GM23338 (cell line): Measurements from ENCODE around the gene FGFRL1. TPM values are rescaled to one million over a fixed set of nuclear protein-coding genes. Genes with fewer than 3 reads are reported as not detected.

Experiments
- ATAC-seq: fragments of 200-7000 bp; cut with Tn5 transposase; 3 replicates; pipeline ENCODE4 v1.9.1; 2020
- DNase-seq: peaks from one replicate; pipeline ENCODE4 v3.0.0-alpha.2; 2015; ENCODE audit warnings: low spot score
- H2AFZ ChIP-seq: fragments of 200-600 bp; sonication (generic); 2 replicates; pipeline ENCODE4 v1.8.0; 2016; ENCODE audit warnings: antibody characterized with exemption, mild to moderate bottlenecking, moderate library complexity
- H3F3A ChIP-seq: fragments of 200-600 bp; sonication (generic); replicated peaks from 2 replicates; pipeline ENCODE4 v1.8.0; 2017; ENCODE audit warnings: antibody characterized with exemption, mixed run types, low read depth
- H3K27ac ChIP-seq: fragments of 200-600 bp; sonication (generic); 2 replicates; pipeline ENCODE4 v1.6.1; 2016; ENCODE audit warnings: low read depth
- H3K27me3 ChIP-seq: fragments of 200-600 bp; sonication (generic); 2 replicates; pipeline ENCODE4 v1.8.0; 2016; ENCODE audit warnings: mild to moderate bottlenecking, mixed run types, moderate library complexity; ENCODE audit not compliant: insufficient read depth
- H3K36me3 ChIP-seq: fragments of 200-600 bp; sonication (generic); 2 replicates; pipeline ENCODE4 v1.8.0; 2016; ENCODE audit warnings: mild to moderate bottlenecking; ENCODE audit not compliant: insufficient read depth
- H3K4me1 ChIP-seq: fragments of 200-600 bp; sonication (generic); 2 replicates; pipeline ENCODE4 v1.8.0; 2016; ENCODE audit warnings: mild to moderate bottlenecking, moderate library complexity; ENCODE audit not compliant: insufficient read depth
- H3K4me2 ChIP-seq: fragments of 200-600 bp; sonication (generic); 2 replicates; pipeline ENCODE4 v1.7.1; 2017; ENCODE audit warnings: mixed run types
- H3K4me3 ChIP-seq: fragments of 200-600 bp; sonication (generic); 2 replicates; pipeline ENCODE4 v1.6.1; 2016; ENCODE audit warnings: mixed run types
- H3K79me2 ChIP-seq: fragments of 200-600 bp; sonication (generic); replicated peaks from 2 replicates; pipeline ENCODE4 v1.8.0; 2017; ENCODE audit warnings: mild to moderate bottlenecking; ENCODE audit not compliant: insufficient read depth
- H3K9me2 ChIP-seq: fragments of 200-600 bp; sonication (generic); 2 replicates; pipeline ENCODE4 v1.8.0; 2017; ENCODE audit not compliant: insufficient read depth
- H4K20me1 ChIP-seq: fragments of 200-600 bp; sonication (generic); replicated peaks from 2 replicates; pipeline ENCODE4 v1.8.0; 2017; ENCODE audit warnings: mild to moderate bottlenecking; ENCODE audit not compliant: insufficient read depth
- H3K27ac Mint-ChIP-seq: 2 replicates; pipeline ENCODE4 v1.8.0; 2020; ENCODE audit warnings: inconsistent platforms, mild to moderate bottlenecking, moderate library complexity, mixed read lengths
- H3K27me3 Mint-ChIP-seq: 3 replicates; pipeline ENCODE4 v1.8.0; 2022; ENCODE audit warnings: low read depth, mild to moderate bottlenecking, moderate library complexity, mixed read lengths, inconsistent platforms; ENCODE audit not compliant: insufficient read depth, poor library complexity
- H3K36me3 Mint-ChIP-seq: 3 replicates; pipeline ENCODE4 v1.8.0; 2021; ENCODE audit warnings: low read depth, mild to moderate bottlenecking, inconsistent platforms, moderate library complexity, mixed read lengths
- H3K4me1 Mint-ChIP-seq: 3 replicates; pipeline ENCODE4 v1.8.0; 2020; ENCODE audit warnings: mild to moderate bottlenecking, inconsistent platforms, mixed read lengths
- H3K4me3 Mint-ChIP-seq: 3 replicates; pipeline ENCODE4 v1.8.0; 2021; ENCODE audit warnings: moderate library complexity, mild to moderate bottlenecking, inconsistent platforms, mixed read lengths
- H3K9me3 Mint-ChIP-seq: 3 replicates; pipeline ENCODE4 v1.8.0; 2020; ENCODE audit warnings: moderate library complexity, mild to moderate bottlenecking, inconsistent platforms, mixed read lengths
- CREB1 ChIP-seq: fragments of 250-450 bp; sonication (Bioruptor Pico); IDR thresholded peaks from 2 replicates; pipeline ENCODE4 v1.5.0; 2020; ENCODE audit warnings: low read depth, mild to moderate bottlenecking, moderate library complexity
- EZH2phosphoT487 ChIP-seq: fragments of 200-600 bp; sonication (generic); IDR thresholded peaks from one replicate; pipeline ENCODE4 v1.8.1; 2018; ENCODE audit warnings: antibody characterized with exemption; ENCODE audit not compliant: unreplicated experiment
- JUNB ChIP-seq: IDR thresholded peaks from one replicate; pipeline ENCODE4 v1.6.1; 2016; ENCODE audit warnings: antibody characterized with exemption; ENCODE audit not compliant: unreplicated experiment
- NANOG ChIP-seq: IDR thresholded peaks from 2 replicates; pipeline ENCODE4 v1.6.1; 2016; ENCODE audit warnings: antibody characterized with exemption, borderline replicate concordance
- POLR2AphosphoS5 ChIP-seq: IDR thresholded peaks from 2 replicates; pipeline ENCODE4 v1.6.1; 2016; ENCODE audit warnings: antibody characterized with exemption, low read depth
- STAT1 ChIP-seq: IDR thresholded peaks from one replicate; pipeline ENCODE4 v1.6.1; 2016; ENCODE audit warnings: antibody characterized with exemption; ENCODE audit not compliant: unreplicated experiment
- ZNF114 ChIP-seq: fragments of 250-450 bp; sonication (Bioruptor Pico); IDR thresholded peaks from 2 replicates; pipeline ENCODE4 v1.5.0; 2020; ENCODE audit warnings: mild to moderate bottlenecking, moderate library complexity
- ZNF331 ChIP-seq: fragments of 250-450 bp; sonication (Bioruptor Pico); IDR thresholded peaks from 2 replicates; pipeline ENCODE4 v1.5.0; 2020; ENCODE audit warnings: low read depth, mild to moderate bottlenecking, moderate library complexity
- polyA plus RNA-seq: library from polyadenylated mRNA; unstranded; fragments of >200 nt; fragmentation: Nextera tagmentation; extraction: Ambion mirVana; gene quantifications from 2 replicates; pipeline ENCODE4 v1.2.1, GENCODE V29; 2016
- total RNA-seq: library from RNA; depleted of rRNA; stranded (reverse); fragments of >200 nt; shearing (Covaris generic); gene quantifications from 2 replicates; pipeline ENCODE4 v1.2.3, GENCODE V29; 2014
- TF ChIP-seq, protein P1 (sequence below): IDR thresholded peaks from 2 replicates; pipeline ENCODE4 v1.6.1; 2016; ENCODE audit warnings: antibody characterized with exemption
- TF ChIP-seq, protein P2 (sequence below): fragments of 250-450 bp; sonication (Bioruptor Pico); IDR thresholded peaks from 2 replicates; pipeline ENCODE4 v1.5.0; 2020; ENCODE audit warnings: mild to moderate bottlenecking, moderate library complexity
- TF ChIP-seq, protein P3 (sequence below), 2 experiments: fragments of 200-600 bp in 1 of 2; sonication (generic) in 1 of 2; conservative IDR thresholded peaks; 2 replicates each; pipeline versions ENCODE4 v1.5.1 to v1.6.1; 2016 to 2017; ENCODE audit warnings: antibody characterized with exemption in 2 of 2, low read depth in 2 of 2, mild to moderate bottlenecking in 2 of 2, moderate library complexity in 1 of 2
- TF ChIP-seq, protein P4 (sequence below): IDR thresholded peaks from one replicate; pipeline ENCODE4 v1.6.1; 2018; ENCODE audit warnings: antibody characterized with exemption; ENCODE audit not compliant: unreplicated experiment

Gene FGFRL1
- total and polyA plus RNA-seq, 2 experiments from 2014 or later, result 7.0 to 35.8 TPM

DNA sequence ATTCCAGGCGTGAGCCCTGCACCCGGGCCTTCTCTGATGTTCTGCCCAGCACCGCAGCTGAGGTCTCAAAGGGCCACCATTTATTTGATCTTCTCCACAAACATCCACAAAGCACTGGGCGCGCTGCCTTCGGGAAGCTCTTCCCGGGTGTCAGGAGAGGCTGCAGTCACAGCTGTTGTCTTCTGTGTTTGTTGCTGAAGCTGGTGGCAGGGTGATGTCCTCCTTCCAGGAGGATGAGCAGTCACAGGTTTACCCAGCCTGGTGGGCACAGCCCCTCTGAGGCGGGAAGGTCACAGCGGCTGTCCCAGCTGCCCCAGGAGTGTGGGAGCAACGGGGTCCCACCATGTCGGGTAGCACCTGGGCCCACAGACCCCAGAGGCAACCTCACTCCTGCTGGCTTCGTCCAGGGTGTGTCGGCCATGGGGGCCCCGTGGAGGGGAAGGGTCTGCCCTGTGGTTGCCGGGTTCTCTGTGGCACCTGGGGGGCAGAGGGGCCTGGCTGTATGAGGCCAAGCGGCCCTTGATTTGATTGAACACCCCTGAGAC lies 27.6 kb downstream of the FGFRL1 start:
- Mint-ChIP-seq H3K4me3 (no peak overlapping the region), H3K9me3 (no peaks in the 10 kb centered on the region), H3K36me3 (no peaks in the 10 kb centered on the region), H3K27ac (no peak overlapping the region), H3K27me3 (peaks cover 11% of the 10 kb centered on the region), H3K4me1 (peaks cover 11% of the 10 kb centered on the region)
- H4K20me1 ChIP-seq, result no peaks in the 10 kb centered on the region
- H3F3A ChIP-seq, result no peaks in the 10 kb centered on the region
- no peaks in the 10 kb centered on the region for H3K27me3 ChIP-seq
- no peaks in the 10 kb centered on the region for H3K36me3 ChIP-seq
- H3K4me3 ChIP-seq, result no peak overlapping the region
- no peak for TF ChIP-seq JUNB
- TF ChIP-seq, protein P1, sequence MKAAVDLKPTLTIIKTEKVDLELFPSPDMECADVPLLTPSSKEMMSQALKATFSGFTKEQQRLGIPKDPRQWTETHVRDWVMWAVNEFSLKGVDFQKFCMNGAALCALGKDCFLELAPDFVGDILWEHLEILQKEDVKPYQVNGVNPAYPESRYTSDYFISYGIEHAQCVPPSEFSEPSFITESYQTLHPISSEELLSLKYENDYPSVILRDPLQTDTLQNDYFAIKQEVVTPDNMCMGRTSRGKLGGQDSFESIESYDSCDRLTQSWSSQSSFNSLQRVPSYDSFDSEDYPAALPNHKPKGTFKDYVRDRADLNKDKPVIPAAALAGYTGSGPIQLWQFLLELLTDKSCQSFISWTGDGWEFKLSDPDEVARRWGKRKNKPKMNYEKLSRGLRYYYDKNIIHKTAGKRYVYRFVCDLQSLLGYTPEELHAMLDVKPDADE, result no peak
- TF ChIP-seq NANOG, result no peak
- TF ChIP-seq, protein P2, sequence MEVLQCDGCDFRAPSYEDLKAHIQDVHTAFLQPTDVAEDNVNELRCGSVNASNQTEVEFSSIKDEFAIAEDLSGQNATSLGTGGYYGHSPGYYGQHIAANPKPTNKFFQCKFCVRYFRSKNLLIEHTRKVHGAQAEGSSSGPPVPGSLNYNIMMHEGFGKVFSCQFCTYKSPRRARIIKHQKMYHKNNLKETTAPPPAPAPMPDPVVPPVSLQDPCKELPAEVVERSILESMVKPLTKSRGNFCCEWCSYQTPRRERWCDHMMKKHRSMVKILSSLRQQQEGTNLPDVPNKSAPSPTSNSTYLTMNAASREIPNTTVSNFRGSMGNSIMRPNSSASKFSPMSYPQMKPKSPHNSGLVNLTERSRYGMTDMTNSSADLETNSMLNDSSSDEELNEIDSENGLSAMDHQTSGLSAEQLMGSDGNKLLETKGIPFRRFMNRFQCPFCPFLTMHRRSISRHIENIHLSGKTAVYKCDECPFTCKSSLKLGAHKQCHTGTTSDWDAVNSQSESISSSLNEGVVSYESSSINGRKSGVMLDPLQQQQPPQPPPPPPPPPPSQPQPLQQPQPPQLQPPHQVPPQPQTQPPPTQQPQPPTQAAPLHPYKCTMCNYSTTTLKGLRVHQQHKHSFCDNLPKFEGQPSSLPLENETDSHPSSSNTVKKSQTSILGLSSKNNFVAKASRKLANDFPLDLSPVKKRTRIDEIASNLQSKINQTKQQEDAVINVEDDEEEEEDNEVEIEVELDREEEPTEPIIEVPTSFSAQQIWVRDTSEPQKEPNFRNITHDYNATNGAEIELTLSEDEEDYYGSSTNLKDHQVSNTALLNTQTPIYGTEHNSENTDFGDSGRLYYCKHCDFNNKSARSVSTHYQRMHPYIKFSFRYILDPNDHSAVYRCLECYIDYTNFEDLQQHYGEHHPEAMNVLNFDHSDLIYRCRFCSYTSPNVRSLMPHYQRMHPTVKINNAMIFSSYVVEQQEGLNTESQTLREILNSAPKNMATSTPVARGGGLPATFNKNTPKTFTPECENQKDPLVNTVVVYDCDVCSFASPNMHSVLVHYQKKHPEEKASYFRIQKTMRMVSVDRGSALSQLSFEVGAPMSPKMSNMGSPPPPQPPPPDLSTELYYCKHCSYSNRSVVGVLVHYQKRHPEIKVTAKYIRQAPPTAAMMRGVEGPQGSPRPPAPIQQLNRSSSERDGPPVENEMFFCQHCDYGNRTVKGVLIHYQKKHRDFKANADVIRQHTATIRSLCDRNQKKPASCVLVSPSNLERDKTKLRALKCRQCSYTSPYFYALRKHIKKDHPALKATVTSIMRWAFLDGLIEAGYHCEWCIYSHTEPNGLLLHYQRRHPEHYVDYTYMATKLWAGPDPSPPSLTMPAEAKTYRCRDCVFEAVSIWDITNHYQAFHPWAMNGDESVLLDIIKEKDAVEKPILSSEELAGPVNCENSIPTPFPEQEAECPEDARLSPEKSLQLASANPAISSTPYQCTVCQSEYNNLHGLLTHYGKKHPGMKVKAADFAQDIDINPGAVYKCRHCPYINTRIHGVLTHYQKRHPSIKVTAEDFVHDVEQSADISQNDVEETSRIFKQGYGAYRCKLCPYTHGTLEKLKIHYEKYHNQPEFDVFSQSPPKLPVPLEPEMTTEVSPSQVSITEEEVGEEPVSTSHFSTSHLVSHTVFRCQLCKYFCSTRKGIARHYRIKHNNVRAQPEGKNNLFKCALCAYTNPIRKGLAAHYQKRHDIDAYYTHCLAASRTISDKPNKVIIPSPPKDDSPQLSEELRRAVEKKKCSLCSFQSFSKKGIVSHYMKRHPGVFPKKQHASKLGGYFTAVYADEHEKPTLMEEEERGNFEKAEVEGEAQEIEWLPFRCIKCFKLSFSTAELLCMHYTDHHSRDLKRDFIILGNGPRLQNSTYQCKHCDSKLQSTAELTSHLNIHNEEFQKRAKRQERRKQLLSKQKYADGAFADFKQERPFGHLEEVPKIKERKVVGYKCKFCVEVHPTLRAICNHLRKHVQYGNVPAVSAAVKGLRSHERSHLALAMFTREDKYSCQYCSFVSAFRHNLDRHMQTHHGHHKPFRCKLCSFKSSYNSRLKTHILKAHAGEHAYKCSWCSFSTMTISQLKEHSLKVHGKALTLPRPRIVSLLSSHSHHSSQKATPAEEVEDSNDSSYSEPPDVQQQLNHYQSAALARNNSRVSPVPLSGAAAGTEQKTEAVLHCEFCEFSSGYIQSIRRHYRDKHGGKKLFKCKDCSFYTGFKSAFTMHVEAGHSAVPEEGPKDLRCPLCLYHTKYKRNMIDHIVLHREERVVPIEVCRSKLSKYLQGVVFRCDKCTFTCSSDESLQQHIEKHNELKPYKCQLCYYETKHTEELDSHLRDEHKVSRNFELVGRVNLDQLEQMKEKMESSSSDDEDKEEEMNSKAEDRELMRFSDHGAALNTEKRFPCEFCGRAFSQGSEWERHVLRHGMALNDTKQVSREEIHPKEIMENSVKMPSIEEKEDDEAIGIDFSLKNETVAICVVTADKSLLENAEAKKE (CRISPR knock-in tag), result no peak
- no peak for TF ChIP-seq POLR2AphosphoS5
- TF ChIP-seq STAT1, result no peak
- TF ChIP-seq ZNF331 (CRISPR knock-in tag), result no peak
- TF ChIP-seq, protein P3, sequence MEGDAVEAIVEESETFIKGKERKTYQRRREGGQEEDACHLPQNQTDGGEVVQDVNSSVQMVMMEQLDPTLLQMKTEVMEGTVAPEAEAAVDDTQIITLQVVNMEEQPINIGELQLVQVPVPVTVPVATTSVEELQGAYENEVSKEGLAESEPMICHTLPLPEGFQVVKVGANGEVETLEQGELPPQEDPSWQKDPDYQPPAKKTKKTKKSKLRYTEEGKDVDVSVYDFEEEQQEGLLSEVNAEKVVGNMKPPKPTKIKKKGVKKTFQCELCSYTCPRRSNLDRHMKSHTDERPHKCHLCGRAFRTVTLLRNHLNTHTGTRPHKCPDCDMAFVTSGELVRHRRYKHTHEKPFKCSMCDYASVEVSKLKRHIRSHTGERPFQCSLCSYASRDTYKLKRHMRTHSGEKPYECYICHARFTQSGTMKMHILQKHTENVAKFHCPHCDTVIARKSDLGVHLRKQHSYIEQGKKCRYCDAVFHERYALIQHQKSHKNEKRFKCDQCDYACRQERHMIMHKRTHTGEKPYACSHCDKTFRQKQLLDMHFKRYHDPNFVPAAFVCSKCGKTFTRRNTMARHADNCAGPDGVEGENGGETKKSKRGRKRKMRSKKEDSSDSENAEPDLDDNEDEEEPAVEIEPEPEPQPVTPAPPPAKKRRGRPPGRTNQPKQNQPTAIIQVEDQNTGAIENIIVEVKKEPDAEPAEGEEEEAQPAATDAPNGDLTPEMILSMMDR (conservative IDR thresholded peaks at IDR 0.05; ENCODE audit: low read depth in 2 of 2), result no peak
- TF ChIP-seq ZNF114 (CRISPR knock-in tag), result no peak
- TF ChIP-seq CREB1 (CRISPR knock-in tag), result no peak
- TF ChIP-seq, protein P4, sequence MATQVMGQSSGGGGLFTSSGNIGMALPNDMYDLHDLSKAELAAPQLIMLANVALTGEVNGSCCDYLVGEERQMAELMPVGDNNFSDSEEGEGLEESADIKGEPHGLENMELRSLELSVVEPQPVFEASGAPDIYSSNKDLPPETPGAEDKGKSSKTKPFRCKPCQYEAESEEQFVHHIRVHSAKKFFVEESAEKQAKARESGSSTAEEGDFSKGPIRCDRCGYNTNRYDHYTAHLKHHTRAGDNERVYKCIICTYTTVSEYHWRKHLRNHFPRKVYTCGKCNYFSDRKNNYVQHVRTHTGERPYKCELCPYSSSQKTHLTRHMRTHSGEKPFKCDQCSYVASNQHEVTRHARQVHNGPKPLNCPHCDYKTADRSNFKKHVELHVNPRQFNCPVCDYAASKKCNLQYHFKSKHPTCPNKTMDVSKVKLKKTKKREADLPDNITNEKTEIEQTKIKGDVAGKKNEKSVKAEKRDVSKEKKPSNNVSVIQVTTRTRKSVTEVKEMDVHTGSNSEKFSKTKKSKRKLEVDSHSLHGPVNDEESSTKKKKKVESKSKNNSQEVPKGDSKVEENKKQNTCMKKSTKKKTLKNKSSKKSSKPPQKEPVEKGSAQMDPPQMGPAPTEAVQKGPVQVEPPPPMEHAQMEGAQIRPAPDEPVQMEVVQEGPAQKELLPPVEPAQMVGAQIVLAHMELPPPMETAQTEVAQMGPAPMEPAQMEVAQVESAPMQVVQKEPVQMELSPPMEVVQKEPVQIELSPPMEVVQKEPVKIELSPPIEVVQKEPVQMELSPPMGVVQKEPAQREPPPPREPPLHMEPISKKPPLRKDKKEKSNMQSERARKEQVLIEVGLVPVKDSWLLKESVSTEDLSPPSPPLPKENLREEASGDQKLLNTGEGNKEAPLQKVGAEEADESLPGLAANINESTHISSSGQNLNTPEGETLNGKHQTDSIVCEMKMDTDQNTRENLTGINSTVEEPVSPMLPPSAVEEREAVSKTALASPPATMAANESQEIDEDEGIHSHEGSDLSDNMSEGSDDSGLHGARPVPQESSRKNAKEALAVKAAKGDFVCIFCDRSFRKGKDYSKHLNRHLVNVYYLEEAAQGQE, result no peak
- no peak for TF ChIP-seq EZH2phosphoT487
- H3K4me2 ChIP-seq, result no peak overlapping the region
- H3K9me2 ChIP-seq, result no peaks in the 10 kb centered on the region
- H3K79me2 ChIP-seq, result no peaks in the 10 kb centered on the region
- H2AFZ ChIP-seq, result 0 out of 2 replicates have a peak overlapping the region, but pooled peaks have one; percentile 69
- ATAC-seq (no peak), DNase-seq (no peak)
- H3K27ac ChIP-seq, result no peak overlapping the region
- no peaks in the 10 kb centered on the region for H3K4me1 ChIP-seq
